ENCODE results near the gene AFM. TPM values are rescaled to one million over a fixed set of nuclear protein-coding genes. Genes with fewer than 3 reads are reported as not detected.

Gene AFM
- total and polyA plus RNA-seq, 2 donors (not counting 1 experiment from before 2014, with no cell fraction given), result not detected

Other genes with a start within 250 kb of the AFM start
- 36.5 and 46.2 TPM in 2 replicates for gene ANKRD17, start 222.9 kb upstream of the AFM start, total RNA-seq
- 50.8 and 54.6 TPM in 2 replicates for gene ANKRD17, start 222.9 kb upstream of the AFM start, polyA plus RNA-seq
- gene ALB, start 77.5 kb upstream of the AFM start, total RNA-seq, result not detected in 2 replicates
- gene ALB, start 77.5 kb upstream of the AFM start, polyA plus RNA-seq, result 0.03 TPM in 1 of 2 replicates, not detected in the other
- gene AFP, start 45.5 kb upstream of the AFM start, total RNA-seq, result under 0.01 and 0.83 TPM in 2 replicates
- gene AFP, start 45.5 kb upstream of the AFM start, polyA plus RNA-seq, result 0.35 and 1.5 TPM in 2 replicates
- gene RASSF6, start 138.7 kb downstream of the AFM start, total RNA-seq, result under 0.01 TPM in 1 of 2 replicates, not detected in the other
- 0.01 TPM in 1 of 2 replicates, not detected in the other for gene RASSF6, start 138.7 kb downstream of the AFM start, polyA plus RNA-seq